ENCODE results near the gene SOX9. TPM values are rescaled to one million over a fixed set of nuclear protein-coding genes. Genes with fewer than 3 reads are reported as not detected.

Gene SOX9
- total RNA-seq, 2 donors from 2014 or later, result 0.46 to 1.3 TPM

DNA sequence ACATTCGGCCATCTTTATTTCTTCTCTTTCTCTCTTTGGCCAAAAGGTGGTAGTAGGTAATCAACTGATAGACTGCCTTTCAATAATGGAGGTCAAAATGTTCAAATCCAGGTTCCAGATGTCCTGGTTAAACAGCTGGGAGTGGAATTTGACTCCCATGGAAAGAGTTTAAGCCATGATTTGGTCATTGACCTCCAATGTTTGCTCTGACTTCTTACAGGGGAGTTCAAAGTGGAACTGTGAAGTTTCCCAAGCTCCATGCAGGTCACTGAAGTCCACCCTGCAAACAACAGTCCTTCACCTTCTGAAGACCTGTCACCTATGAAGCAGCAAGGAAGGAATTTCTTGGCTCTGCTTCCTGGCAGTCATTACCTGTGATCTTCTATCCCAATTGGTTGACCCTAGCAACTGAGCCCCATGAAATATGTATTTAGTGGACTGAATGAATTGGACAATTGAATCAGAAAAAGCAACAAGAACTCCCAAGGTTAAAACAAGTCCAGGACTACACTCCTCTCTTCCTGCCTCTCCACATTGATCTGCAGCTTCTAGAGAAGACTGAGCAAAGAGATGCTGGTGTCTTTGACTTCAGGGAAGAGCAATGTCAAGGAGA is 28.0 kb upstream of the SOX9 start:
- TF ChIP-seq, protein P1, sequence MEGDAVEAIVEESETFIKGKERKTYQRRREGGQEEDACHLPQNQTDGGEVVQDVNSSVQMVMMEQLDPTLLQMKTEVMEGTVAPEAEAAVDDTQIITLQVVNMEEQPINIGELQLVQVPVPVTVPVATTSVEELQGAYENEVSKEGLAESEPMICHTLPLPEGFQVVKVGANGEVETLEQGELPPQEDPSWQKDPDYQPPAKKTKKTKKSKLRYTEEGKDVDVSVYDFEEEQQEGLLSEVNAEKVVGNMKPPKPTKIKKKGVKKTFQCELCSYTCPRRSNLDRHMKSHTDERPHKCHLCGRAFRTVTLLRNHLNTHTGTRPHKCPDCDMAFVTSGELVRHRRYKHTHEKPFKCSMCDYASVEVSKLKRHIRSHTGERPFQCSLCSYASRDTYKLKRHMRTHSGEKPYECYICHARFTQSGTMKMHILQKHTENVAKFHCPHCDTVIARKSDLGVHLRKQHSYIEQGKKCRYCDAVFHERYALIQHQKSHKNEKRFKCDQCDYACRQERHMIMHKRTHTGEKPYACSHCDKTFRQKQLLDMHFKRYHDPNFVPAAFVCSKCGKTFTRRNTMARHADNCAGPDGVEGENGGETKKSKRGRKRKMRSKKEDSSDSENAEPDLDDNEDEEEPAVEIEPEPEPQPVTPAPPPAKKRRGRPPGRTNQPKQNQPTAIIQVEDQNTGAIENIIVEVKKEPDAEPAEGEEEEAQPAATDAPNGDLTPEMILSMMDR (conservative IDR thresholded peaks at IDR 0.05), result no peak
- Mint-ChIP-seq H3K27ac (no peak overlapping the region), H3K4me3 (no peak overlapping the region), H3K9me3 (no peaks in the 10 kb centered on the region), H3K27me3 (ENCODE audit: insufficient read depth) (peaks cover 24% of the 10 kb centered on the region), H3K36me3 (ENCODE audit: low read depth) (no peaks in the 10 kb centered on the region), H3K4me1 (no peaks in the 10 kb centered on the region)
- WGBS, 2 experiments (ENCODE audit: insufficient coverage in 1 of 2, insufficient read length in 1 of 2), result 86% methylated on average over 1 of the region's 1 CpG; no CpG with 5 or more reads in 1 of the 2 experiments
- Histone ChIP-seq H3K9ac (ENCODE audit: extremely low read depth, low read length, poor library complexity, severe bottlenecking) (no peak overlapping the region), H3K4me1 (ENCODE audit: control insufficient read depth, insufficient read depth, low read length) (no peaks in the 10 kb centered on the region), H3K36me3 (ENCODE audit: control insufficient read depth, insufficient read depth, low read length) (no peaks in the 10 kb centered on the region), H3K27ac (ENCODE audit: low read depth, low read length) (no peak overlapping the region), H3K9me3 (ENCODE audit: control insufficient read depth, low read length) (no peaks in the 10 kb centered on the region), H3K27me3 (ENCODE audit: control insufficient read depth, insufficient read depth, low read length, poor library complexity, severe bottlenecking) (peaks cover 7% of the 10 kb centered on the region), H3K4me3 (ENCODE audit: low read length) (no peak overlapping the region)
- peak; percentile 17 for DNase-seq

DNA sequence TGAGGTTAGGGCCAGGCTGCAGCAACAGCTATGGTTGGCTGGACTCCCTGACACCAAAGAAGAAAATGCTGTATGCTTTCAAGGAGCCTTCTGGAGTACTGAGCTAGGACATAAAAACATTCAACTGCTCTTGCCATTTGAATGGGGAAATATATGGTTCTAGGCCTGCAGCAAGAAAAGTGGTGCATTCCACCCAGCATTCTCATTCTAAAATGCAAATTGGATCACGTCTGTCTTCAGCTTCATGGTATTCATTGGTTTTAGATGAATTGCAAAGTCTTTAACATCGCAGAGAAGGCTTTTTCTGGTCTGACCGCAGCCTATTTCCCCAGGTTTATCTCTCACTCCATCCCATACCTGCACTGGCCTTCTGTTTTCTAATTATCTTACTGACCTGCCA is 27.1 kb upstream of the SOX9 start:
- no peaks in the 10 kb centered on the region for H3K36me3 ChIP-seq (ENCODE audit: control insufficient read depth, insufficient read depth, low read length)
- Mint-ChIP-seq H3K27me3 (ENCODE audit: insufficient read depth) (peaks cover 30% of the 10 kb centered on the region), H3K27ac (no peak overlapping the region)

DNA sequence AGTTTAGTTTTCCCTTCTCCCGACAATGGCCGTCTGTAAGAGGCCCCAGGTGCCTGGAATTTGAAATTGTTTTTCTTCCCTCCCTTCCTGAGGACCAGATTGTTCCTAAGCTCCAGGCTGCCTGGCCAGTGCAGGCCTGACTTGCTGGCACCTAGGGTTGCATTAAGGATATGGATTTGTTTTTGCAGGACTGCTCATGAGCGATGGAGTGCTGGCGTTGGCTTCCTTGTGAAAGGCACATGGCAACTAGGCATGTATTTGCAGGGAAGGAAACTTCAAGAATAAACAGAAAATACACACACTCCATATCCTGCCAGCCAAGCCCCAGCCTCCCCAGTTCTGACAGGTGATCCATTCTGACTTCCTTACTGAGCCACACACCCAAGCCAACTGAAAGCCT is 25.5 kb upstream of the SOX9 start:
- H3K27me3 ChIP-seq (ENCODE audit: control insufficient read depth, insufficient read depth, low read length, poor library complexity, severe bottlenecking), result no peaks in the 10 kb centered on the region
- H3K27ac Mint-ChIP-seq, result no peak overlapping the region
- no peak overlapping the region for H3K4me3 Mint-ChIP-seq
- no peaks in the 10 kb centered on the region for H3K9me3 Mint-ChIP-seq
- TF ChIP-seq, protein P1 (conservative IDR thresholded peaks at IDR 0.05), result no peak
- H3K9ac ChIP-seq (ENCODE audit: extremely low read depth, low read length, poor library complexity, severe bottlenecking), result no peak overlapping the region
- DNase-seq, result peak; percentile 29
- WGBS, 2 experiments (ENCODE audit: insufficient coverage in 1 of 2, insufficient read length in 1 of 2), result 96% methylated on average over 4 of the region's 4 CpGs; no CpG with 5 or more reads in 1 of the 2 experiments
- no peak overlapping the region for H3K27ac ChIP-seq (ENCODE audit: low read depth, low read length)
- peaks cover 39% of the 10 kb centered on the region for H3K27me3 Mint-ChIP-seq (ENCODE audit: insufficient read depth)
- no peaks in the 10 kb centered on the region for H3K36me3 ChIP-seq (ENCODE audit: control insufficient read depth, insufficient read depth, low read length)
- no peak overlapping the region for H3K4me3 ChIP-seq (ENCODE audit: low read length)
- H3K4me1 ChIP-seq (ENCODE audit: control insufficient read depth, insufficient read depth, low read length), result no peaks in the 10 kb centered on the region
- no peaks in the 10 kb centered on the region for H3K36me3 Mint-ChIP-seq (ENCODE audit: low read depth)
- H3K4me1 Mint-ChIP-seq, result no peaks in the 10 kb centered on the region
- H3K9me3 ChIP-seq (ENCODE audit: control insufficient read depth, low read length), result no peaks in the 10 kb centered on the region

More for the DNA sequence above, 27.1 kb upstream of the SOX9 start:
- TF ChIP-seq, protein P1 (conservative IDR thresholded peaks at IDR 0.05), result no peak
- H3K4me3 ChIP-seq (ENCODE audit: low read length), result no peak overlapping the region
- WGBS, 2 experiments (ENCODE audit: insufficient coverage in 1 of 2, insufficient read length in 1 of 2), result 78 to 88% methylated on average over 3 of the region's 3 CpGs
- H3K27ac ChIP-seq (ENCODE audit: low read depth, low read length), result no peak overlapping the region
- H3K4me1 ChIP-seq (ENCODE audit: control insufficient read depth, insufficient read depth, low read length), result no peaks in the 10 kb centered on the region
- H3K27me3 ChIP-seq (ENCODE audit: control insufficient read depth, insufficient read depth, low read length, poor library complexity, severe bottlenecking), result peaks cover 7% of the 10 kb centered on the region
- Mint-ChIP-seq H3K36me3 (ENCODE audit: low read depth) (no peaks in the 10 kb centered on the region), H3K4me1 (no peaks in the 10 kb centered on the region), H3K4me3 (no peak overlapping the region), H3K9me3 (no peaks in the 10 kb centered on the region)
- no peak overlapping the region for H3K9ac ChIP-seq (ENCODE audit: extremely low read depth, low read length, poor library complexity, severe bottlenecking)
- DNase-seq, result peak; percentile 34
- no peaks in the 10 kb centered on the region for H3K9me3 ChIP-seq (ENCODE audit: control insufficient read depth, low read length)

Data from endodermal cell (in vitro differentiated cells).